Stimulated activated memory B cell treated with anti-CD40 and anti-IgM and Interleukin-4, amounts not matched to agents 10 μg/mL and 1 μg/mL and 100 μg/mL, for 72 hours (primary cell): Measurements from ENCODE around the gene PVRIG.
A peak's percentile ranks its signal among the peaks of the same experiment; 100 is the strongest.
"Not testable (repeated sequence)": the region's sequence is repeated elsewhere in the genome, so short reads cannot be mapped to it uniquely, and the experiment has no call there.

Experiments used
- ATAC-seq: fragments of 150-1000 bp; cut with Tn5 transposase; 2 replicates; pipeline ENCODE4 v1.10.0; 2021
- H3K27ac Mint-ChIP-seq: one replicate; pipeline ENCODE4 v1.8.0; 2022; ENCODE audit warnings: mild to moderate bottlenecking, mixed read lengths
- H3K27me3 Mint-ChIP-seq: one replicate; pipeline ENCODE4 v1.8.0; 2022; ENCODE audit warnings: mixed read lengths
- H3K36me3 Mint-ChIP-seq: one replicate; pipeline ENCODE4 v1.8.0; 2022; ENCODE audit warnings: mixed read lengths
- H3K4me1 Mint-ChIP-seq: one replicate; pipeline ENCODE4 v1.8.0; 2022; ENCODE audit warnings: mixed read lengths
- H3K4me3 Mint-ChIP-seq: one replicate; pipeline ENCODE4 v1.8.0; 2022; ENCODE audit warnings: mild to moderate bottlenecking, moderate library complexity, mixed read lengths
- H3K9me3 Mint-ChIP-seq: one replicate; pipeline ENCODE4 v1.8.0; 2022; ENCODE audit warnings: mixed read lengths

PVRIG gene

DNA sequence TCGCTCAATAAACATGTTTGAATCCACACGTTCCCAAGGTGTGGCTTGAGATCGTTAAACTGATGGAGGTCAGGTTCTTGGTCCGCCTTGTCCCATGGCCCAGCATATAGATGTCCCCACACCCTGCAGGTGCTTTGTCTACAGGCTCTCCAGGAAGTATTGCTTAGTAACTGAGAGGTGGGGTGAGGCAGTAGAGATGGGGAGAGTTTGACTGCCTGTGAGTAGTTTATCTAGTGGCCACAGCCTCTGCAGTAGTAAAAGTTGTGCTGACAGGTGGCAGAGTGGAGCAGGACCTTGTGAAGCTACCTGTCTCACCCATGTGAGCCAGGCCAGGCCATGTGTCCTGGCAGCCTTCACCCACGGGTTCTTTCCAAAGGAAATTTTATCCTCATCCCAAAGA is 5.4 kb upstream of the PVRIG start:
- not testable (repeated sequence) for H3K4me3 Mint-ChIP-seq, H3K27me3 Mint-ChIP-seq, ATAC-seq, H3K9me3 Mint-ChIP-seq
- peaks cover 69% of the 10 kb centered on the region for H3K4me1 Mint-ChIP-seq
- H3K27ac Mint-ChIP-seq, result peak overlapping the region; percentile 76
- H3K36me3 Mint-ChIP-seq, result peaks cover 12% of the 10 kb centered on the region

- peaks cover 12% of the 10 kb centered on the region for H3K36me3 Mint-ChIP-seq
- peak overlapping the region; percentile 76 for H3K27ac Mint-ChIP-seq
- H3K4me1 Mint-ChIP-seq, result peaks cover 69% of the 10 kb centered on the region
- no peak for ATAC-seq
- H3K27me3 Mint-ChIP-seq, result no peaks in the 10 kb centered on the region
- H3K9me3 Mint-ChIP-seq, result no peaks in the 10 kb centered on the region
- no peak overlapping the region for H3K4me3 Mint-ChIP-seq
These were observed 3.9 kb upstream of the PVRIG start for GRCh38 chr7:100215895-100216294.

DNA sequence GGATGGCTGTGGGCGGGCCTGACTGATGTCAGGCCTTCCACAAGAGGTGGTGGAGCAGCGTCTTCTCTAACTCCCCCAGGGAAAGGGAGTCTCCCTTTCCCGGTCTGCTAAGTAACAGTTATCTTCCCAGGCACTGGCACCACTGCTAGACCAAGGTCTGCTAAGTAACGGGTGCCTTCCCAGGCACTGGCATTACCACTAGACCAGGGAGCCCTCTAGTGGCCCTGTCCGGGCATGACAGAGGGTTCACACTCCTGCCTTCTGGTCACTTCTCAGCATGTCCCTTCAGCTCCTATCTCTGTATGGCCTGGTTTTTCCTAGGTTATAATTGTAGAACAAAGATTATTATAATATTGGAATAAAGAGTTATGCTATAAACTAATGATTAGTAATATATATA is 1.8 kb upstream of the PVRIG start:
- peak overlapping the region; percentile 92 for H3K27ac Mint-ChIP-seq
- peak; percentile 6 for ATAC-seq
- H3K9me3 Mint-ChIP-seq, H3K27me3 Mint-ChIP-seq: not testable (repeated sequence)
- H3K4me3 Mint-ChIP-seq, result peak overlapping the region; percentile 72
- peaks cover 76% of the 10 kb centered on the region for H3K4me1 Mint-ChIP-seq
- H3K36me3 Mint-ChIP-seq, result peaks cover 18% of the 10 kb centered on the region

DNA sequence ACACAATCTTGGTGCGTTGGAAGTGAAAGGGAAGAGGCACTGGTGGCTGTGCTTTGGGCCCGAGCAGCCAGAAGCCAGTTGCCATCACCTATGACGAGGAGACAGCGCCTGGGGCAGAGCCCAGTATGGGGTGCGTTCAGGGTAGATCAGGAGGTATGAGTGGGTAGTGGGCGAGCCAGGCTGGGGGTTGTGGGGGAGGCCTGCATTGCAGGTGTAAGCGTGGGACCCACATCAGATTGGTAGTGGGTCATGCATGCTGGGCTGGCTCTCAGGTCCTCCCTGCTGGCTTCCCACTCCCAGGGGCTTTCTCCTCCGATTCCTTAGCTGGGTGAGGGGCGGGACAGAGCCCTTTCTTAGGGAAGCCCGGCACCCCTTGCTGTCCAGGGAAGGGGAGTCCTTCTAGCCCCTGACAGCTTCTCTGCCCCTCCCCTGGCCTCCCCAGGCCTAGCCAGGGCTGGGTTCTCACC is 445 bp upstream of the PVRIG start:
- Mint-ChIP-seq H3K27me3 (no peaks in the 10 kb centered on the region), H3K4me1 (peaks cover 78% of the 10 kb centered on the region), H3K27ac (peak overlapping the region; percentile 98), H3K36me3 (peaks cover 31% of the 10 kb centered on the region), H3K9me3 (no peaks in the 10 kb centered on the region), H3K4me3 (peak overlapping the region; percentile 86)
- no peak for ATAC-seq

DNA sequence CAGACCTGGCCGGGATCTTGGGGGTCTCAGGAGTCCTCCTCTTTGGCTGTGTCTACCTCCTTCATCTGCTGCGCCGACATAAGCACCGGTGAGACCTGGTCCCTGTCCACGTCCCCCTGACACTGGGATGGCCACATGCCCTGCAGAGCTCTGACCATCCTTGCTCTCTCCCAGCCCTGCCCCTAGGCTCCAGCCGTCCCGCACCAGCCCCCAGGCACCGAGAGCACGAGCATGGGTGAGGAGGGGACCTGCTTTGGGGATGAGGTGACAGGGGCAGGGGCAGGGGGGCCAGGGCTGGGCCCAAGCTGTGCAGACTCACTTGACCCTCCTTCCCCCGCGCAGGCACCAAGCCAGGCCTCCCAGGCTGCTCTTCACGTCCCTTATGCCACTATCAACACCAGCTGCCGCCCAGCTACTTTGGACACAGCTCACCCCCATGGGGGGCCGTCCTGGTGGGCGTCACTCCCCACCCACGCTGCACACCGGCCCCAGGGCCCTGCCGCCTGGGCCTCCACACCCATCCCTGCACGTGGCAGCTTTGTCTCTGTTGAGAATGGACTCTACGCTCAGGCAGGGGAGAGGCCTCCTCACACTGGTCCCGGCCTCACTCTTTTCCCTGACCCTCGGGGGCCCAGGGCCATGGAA is 959 bp downstream of the PVRIG start:
- peaks cover 36% of the 10 kb centered on the region for H3K36me3 Mint-ChIP-seq
- peak; percentile 29 for ATAC-seq
- peak overlapping the region; percentile 86 for H3K4me3 Mint-ChIP-seq
- H3K27ac Mint-ChIP-seq, result peak overlapping the region; percentile 98
- no peaks in the 10 kb centered on the region for H3K27me3 Mint-ChIP-seq
- H3K9me3 Mint-ChIP-seq, result no peaks in the 10 kb centered on the region
- H3K4me1 Mint-ChIP-seq, result peaks cover 80% of the 10 kb centered on the region

- Mint-ChIP-seq H3K27me3 (no peaks in the 10 kb centered on the region), H3K9me3 (no peaks in the 10 kb centered on the region), H3K4me3 (peak overlapping the region; percentile 86), H3K4me1 (peaks cover 84% of the 10 kb centered on the region), H3K36me3 (peaks cover 39% of the 10 kb centered on the region), H3K27ac (peak overlapping the region; percentile 98)
- ATAC-seq, result peak; percentile 80
These were observed 1.5 kb downstream of the PVRIG start for GRCh38 chr7:100221231-100221718.

DNA sequence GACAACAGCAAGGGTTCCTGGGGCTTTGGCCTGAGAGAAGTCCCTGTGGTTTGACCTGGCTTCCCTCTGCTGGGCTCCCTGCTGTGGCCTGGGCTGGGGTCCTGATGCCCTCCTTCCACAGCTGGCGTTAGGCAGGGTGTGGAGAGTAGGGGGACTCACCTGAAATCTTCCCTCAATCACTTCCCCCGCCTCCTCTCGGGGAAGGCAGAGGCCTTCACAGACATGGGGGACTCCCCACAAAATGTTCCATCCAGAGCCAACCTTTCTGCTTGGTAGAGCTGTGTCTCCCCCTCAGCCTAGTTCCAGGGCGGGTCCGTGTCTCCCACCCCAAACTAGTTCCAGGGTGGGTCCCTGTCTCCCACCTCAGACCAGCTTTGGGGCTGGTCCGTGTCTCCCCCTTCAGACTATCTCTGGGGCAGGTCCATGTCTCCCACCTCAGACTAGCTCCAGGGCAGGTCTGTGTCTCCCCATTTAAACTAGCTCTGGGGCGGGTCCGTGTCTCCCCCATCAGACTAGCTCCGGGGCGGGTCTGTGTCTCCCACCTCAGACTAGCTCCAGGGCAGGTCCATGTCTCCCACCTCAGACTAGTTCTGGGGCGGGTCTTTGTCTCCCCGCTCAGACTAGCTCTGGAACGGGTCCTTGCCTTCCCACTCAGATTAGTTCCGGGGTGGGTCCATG is 2.2 kb downstream of the PVRIG start:
- no peaks in the 10 kb centered on the region for H3K27me3 Mint-ChIP-seq
- ATAC-seq, result no peak
- peaks cover 89% of the 10 kb centered on the region for H3K4me1 Mint-ChIP-seq
- H3K4me3 Mint-ChIP-seq, result peak overlapping the region; percentile 86
- peak overlapping the region; percentile 98 for H3K27ac Mint-ChIP-seq
- H3K36me3 Mint-ChIP-seq, result peaks cover 41% of the 10 kb centered on the region
- no peaks in the 10 kb centered on the region for H3K9me3 Mint-ChIP-seq

DNA sequence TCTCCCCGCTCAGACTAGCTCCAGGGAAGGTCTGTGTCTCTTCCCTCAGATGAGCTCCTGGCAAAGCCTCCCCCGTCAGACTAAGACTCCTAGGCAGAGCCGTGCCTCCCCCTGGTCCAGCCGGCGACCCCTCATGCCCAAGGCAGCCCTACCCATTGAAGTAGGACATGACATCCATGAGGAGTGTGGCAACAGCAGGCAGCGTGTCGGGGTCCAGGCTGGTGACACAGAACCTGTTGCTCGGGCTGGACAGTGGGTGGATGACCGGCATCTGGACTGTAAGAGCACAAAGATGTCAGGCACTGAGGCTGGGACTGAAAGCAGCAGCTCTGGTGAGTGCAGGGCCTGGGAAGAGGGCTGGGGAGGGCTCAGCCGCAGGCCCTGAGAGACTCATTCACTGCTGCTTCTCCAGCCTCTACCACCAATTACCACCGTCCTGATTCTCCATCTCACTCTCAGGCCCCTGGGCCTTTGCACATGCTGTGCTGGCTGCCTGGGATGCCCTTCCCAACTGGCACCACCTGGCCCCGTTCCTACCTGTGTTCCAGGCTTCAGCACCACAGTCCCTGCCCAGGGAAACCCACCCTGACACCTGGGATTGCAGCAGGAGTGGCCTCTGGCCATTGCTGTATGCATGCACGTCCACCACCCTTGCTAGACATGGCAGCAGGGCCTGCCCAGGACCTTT is 2.8 kb downstream of the PVRIG start:
- Mint-ChIP-seq H3K4me3 (peak overlapping the region; percentile 86), H3K36me3 (peaks cover 41% of the 10 kb centered on the region), H3K27ac (peak overlapping the region; percentile 98), H3K27me3 (no peaks in the 10 kb centered on the region), H3K9me3 (no peaks in the 10 kb centered on the region), H3K4me1 (peaks cover 82% of the 10 kb centered on the region)
- no peak for ATAC-seq

DNA sequence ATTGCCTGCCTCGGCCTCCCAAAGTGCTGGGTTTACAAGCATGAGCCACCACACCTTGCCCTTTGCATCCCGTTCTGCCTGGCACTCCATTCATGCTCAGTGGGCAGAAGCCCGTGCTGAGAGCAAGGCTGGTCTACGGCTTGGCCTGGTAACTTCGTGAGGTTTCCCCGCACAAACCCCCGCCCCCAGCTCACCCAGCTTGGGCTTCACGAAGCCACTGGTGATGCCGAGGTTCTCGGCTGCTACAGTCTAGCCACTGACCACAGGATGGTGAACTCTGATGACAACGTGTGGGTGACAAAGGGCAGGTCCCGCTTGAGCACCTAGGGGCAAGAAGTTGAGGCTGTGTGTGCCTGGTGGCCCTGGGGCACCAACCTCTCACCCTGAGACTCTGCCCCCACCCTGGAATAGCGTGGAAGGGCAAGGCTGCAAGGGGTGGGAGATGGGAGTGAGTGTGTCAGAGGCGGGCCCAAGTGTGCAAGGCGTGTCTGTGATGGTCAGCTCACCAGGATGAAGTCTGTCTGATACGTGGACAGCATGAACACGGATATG is 3.7 kb downstream of the PVRIG start:
- H3K9me3 Mint-ChIP-seq, ATAC-seq, H3K27me3 Mint-ChIP-seq: not testable (repeated sequence)
- Mint-ChIP-seq H3K27ac (peak overlapping the region; percentile 98), H3K36me3 (peaks cover 41% of the 10 kb centered on the region), H3K4me1 (peaks cover 88% of the 10 kb centered on the region), H3K4me3 (peak overlapping the region; percentile 26)

- not testable (repeated sequence) for H3K27me3 Mint-ChIP-seq, H3K4me3 Mint-ChIP-seq, H3K9me3 Mint-ChIP-seq, ATAC-seq
- peak overlapping the region; percentile 98 for H3K27ac Mint-ChIP-seq
- H3K36me3 Mint-ChIP-seq, result peaks cover 41% of the 10 kb centered on the region
- peaks cover 82% of the 10 kb centered on the region for H3K4me1 Mint-ChIP-seq
These were observed 5.1 kb downstream of the PVRIG start for GRCh38 chr7:100224891-100225290.

DNA sequence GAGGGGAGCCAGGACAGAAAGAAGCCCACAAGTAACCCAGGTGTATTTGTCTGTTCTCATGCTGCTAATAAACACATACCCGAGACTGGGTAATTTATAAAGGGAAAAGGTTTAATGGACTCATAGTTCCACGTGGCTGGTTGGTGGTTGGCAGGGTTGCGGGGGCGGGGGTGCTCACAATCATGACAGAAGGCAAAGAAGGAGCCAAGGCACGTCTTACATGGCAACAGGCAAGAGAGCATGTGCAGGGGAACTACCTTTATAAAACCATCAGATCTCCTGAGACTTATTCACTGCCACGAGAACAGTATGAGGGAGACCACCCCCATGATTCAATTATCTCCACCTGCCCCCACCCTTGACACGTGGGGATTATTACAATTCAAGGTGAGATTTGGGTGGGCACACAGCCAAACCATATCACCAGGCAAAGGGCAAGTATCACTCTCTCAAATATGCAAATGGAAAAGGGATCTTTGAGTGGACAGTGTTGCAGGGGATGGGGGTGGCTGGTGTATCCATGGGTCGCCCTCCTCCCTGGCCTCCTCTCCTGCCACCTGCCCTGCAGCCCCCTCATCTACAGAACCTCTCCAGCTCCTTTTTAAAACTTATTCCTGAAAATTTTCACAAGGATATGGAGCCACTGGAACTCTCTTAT is 15.0 kb downstream of the PVRIG start:
- H3K9me3 Mint-ChIP-seq, H3K27me3 Mint-ChIP-seq, H3K27ac Mint-ChIP-seq, H3K4me1 Mint-ChIP-seq, H3K4me3 Mint-ChIP-seq, ATAC-seq: not testable (repeated sequence)
- peaks cover 33% of the 10 kb centered on the region for H3K36me3 Mint-ChIP-seq

DNA sequence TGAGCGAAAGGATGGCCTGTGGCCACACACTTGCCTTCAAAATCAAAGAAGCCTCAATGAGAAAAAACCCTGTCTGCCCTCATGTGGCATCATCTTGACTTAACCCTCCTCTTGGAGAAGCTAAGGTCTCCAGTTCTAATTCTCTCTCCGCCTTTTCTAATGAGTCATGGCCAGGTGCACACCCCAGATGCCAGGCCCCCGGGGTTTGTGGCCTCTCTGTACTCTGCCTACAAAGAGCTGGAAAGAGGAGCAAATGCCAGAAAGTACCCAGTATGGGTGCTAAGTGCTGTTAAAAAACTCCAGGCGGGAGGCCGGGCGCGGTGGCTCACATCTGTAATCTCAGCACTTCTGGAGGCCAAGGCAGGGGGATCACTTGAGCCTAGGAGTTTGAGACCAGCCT is 20.2 kb downstream of the PVRIG start:
- not testable (repeated sequence) for H3K36me3 Mint-ChIP-seq, H3K9me3 Mint-ChIP-seq, H3K4me3 Mint-ChIP-seq, ATAC-seq, H3K27me3 Mint-ChIP-seq
- Mint-ChIP-seq H3K4me1 (peaks cover 17% of the 10 kb centered on the region), H3K27ac (peak overlapping the region; percentile 10)

GRCh38 chr7:100243385-100243784 is 23.6 kb downstream of the PVRIG start:
- ATAC-seq, result peak; percentile 90
- H3K36me3 Mint-ChIP-seq, H3K4me3 Mint-ChIP-seq, H3K9me3 Mint-ChIP-seq, H3K27me3 Mint-ChIP-seq: not testable (repeated sequence)
- H3K27ac Mint-ChIP-seq, result peak overlapping the region; percentile 83
- peaks cover 29% of the 10 kb centered on the region for H3K4me1 Mint-ChIP-seq

GRCh38 chr7:100244988-100245605 is 25.3 kb downstream of the PVRIG start:
- H3K27me3 Mint-ChIP-seq, H3K4me3 Mint-ChIP-seq, H3K36me3 Mint-ChIP-seq, H3K9me3 Mint-ChIP-seq, ATAC-seq: not testable (repeated sequence)
- H3K4me1 Mint-ChIP-seq, result peaks cover 29% of the 10 kb centered on the region
- peak overlapping the region; percentile 18 for H3K27ac Mint-ChIP-seq
